ENCODE data around the gene SARDH.
"Not testable (repeated sequence)": the region's sequence is repeated elsewhere in the genome, so short reads cannot be mapped to it uniquely, and the experiment has no call there.

The SARDH gene

DNA sequence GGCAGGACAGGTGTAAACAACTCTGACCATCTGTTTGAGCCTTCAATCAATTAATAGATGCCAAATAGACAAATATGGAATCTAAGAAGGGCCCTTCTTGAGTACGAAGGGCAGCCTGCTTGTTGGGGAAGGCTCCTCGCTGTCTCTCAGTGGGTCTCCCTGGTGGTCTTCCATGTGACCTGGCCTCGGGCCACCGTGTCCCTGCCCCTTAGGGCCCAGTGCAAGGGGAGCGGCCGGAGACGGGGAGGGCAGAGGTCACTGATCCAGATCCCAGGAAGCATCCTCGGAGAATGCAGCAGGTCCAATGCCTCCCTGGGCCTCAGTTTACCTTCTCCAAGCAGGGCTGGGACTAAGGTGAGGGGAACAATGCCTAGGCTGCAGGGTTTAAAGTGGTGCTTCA lies 99.4 kb downstream of the SARDH start:
- in situ Hi-C loops (cut with HindIII; ENCODE audit: low sequenced_read_pairs): no loop called here

DNA sequence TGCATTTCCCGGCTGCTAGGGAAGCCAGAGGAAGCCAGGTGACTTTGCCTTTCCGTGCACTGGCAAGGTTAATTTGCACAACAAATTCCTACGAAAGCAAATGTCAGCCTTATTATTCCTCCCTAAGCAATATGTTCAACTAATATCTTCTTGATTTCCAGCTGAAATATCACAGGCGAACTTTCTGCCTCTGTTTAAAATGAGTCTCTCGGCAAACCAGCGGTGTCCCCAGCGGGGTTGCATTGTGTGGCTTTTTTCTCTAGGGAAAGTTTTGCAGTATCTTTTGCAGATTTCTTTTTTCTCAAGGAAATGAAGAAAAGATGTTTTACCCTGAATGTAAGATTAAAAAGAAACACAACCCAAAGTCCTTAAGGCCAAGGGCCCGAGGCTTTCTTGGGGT lies 100.1 kb downstream of the SARDH start:
- in situ Hi-C loops (cut with HindIII; ENCODE audit: low sequenced_read_pairs): no loop called here

DNA sequence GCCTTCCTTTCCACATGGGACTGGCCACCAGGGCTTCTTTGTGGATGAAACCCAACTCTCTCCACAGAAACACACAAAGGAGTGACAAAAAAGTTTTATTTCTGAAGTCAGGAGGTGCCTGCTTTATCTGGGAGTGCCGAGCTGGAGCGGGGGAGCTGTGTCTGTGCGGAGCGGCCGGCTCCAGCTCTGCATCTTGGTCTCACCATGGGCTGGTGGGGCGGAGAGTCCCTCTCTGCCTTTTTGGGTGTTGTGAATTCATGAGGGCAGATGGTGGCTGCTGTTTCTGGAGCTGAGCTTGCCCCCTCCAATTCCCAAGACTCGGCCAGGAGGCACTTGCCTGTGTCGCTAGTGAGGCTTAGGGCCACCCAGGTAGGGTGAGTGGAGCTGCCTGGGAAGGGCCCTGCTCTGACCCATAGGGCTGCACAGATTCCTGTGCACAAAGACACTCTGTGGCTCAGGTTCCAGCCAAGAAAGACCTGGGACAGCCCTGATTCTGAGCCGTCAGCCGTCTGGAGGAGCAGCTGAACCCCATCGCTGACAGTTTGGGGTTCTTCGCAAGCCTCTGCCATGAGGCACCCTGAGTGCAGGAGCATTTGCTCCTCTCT lies 100.6 kb downstream of the SARDH start:
- in situ Hi-C loops (cut with HindIII; ENCODE audit: low sequenced_read_pairs): no loop called here

DNA sequence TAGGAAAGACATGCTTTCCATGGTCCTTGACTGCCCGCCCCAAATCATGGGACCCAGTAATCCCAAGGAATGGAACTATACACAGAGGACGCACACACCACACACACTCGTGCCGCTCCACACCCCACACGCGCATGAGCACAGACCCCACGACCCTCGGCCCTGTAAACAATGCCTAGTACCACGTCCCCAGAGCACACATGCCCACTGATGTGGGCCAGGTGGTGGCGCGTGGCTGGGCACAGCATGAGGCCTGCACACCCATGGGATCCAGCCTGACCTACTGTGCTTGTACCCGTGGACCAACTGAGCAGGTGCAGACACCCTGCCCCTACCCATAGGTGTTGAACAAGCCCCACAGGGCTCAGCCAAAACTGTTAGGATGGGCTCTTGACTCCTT lies 101.2 kb downstream of the SARDH start:
- in situ Hi-C loops (cut with HindIII; ENCODE audit: low sequenced_read_pairs): no loop called here

DNA sequence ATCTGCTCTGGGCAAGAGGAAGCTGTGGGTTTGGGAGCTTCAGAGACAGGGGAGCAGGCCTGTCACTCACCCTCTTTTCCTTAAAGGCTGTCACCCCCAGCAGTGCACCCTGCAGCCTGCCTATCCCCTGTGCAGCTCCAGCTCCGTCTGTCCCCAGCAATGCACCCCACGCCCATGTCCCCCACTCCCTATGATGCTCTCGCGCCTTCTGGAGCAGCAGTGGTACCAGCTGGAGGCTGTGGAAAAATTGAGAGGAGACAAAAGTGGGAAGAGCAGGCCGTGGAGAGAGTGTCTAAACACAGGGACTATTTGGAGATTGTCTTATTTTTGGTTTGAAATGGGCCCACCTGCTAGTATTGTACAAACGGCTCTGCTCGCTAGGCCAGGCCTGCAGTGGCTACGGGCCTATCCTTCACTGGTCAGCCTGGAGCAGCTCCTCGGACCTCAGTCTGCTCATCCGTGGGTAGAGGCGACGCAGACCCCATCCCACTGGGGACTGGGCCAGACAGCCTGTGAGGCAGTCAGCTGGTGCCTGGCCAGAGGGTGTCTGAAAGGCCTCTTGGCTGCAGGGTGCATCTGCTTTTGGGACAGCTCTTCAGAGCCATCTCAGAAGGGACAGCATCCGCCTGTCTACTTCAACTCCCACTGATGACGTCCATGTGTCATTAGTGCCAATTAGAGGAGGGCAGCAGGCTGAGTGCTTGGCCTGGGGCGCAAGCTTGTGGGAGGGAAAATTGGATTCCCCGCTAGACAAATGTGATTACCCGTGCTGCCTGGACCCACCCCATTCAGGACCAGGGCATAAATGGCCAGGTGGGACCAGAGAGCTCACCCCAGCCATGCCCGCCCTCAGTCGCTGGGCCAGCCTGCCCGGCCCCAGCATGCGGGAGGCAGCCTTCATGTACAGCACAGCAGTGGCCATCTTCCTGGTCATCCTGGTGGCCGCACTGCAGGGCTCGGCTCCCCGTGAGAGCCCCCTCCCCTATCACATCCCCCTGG lies 102.3 kb downstream of the SARDH start, which contains the start of gene DBH:
Gene DBH, plus strand, starts transcription at position 831 of the 999 bp plus-strand sequence. Its CDS starts 9 bp downstream, at position 840.
- in situ Hi-C loops (cut with HindIII; ENCODE audit: low sequenced_read_pairs): no loop called here

DNA sequence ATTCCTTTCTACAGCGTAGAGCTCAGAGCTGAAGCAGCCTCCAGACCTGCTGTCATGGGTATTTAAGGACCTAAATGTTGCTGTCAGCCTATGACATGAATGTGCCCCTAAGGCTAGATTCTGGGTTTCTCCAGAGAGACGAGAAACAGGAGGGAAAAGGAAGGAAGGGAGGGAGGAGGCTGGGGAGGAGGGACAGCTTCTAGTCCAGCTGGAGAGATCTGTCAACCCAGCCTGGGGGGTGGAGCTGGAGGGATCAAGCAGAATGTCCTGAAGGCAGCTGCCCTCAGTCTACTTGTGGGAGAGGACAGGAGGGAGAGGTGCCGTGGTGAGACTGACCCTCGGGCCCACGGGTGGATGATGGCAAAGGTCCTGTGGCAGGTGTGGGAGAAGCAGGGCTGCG lies 103.1 kb downstream of the SARDH start:
- in situ Hi-C loops (cut with HindIII; ENCODE audit: low sequenced_read_pairs): no loop called here

DNA sequence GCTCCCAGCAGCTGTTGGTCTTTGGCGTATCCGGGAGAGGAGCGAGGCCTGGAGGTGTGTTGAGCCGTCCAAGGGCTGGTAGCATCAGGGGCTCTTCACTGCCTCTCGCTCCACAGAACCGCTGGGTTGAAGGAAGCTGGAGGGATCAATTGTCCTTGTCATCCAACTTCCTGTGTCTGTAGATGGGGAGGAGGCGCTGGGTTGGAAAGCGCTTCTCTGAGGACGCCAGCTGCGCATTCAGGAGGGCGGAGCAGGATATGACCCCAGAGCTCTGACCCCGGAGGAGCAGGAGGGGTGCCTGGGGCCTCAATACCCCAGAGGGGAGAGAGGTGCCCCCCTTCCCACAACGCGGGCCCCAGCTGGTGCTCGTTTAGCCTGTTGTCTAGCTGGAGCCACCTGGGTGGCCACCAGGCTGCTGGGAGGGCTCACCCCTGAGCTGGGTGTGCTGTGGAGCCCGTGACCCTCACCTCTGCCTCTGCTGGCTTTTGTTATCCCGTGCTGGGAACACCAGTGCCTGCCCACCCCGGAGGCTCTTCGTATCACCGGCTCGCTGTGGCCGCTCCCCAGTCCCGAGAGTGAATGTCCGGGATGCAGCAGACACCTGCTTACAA lies 104.0 kb downstream of the SARDH start:
- in situ Hi-C loops (cut with HindIII; ENCODE audit: low sequenced_read_pairs): no loop called here

DNA sequence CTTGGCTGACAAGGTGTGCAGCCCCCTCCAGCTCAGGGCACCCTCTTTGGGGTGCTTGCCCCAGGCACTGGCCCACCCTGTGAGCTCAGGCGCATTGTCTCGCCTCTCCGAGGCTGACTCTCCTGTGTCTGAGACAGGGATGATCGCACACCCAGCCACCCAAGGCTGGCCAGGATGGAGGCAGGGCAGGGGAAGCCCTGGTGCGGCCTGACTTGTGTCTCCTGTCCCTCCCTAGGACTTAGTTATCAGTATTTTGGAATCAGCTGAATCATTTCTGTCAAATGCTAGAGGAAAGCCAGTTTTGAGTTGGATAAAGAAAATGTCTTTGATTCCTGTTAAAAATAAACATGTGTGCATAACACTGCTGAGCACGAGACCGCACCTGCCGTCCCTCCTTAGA lies 104.5 kb downstream of the SARDH start:
- in situ Hi-C loops (cut with HindIII; ENCODE audit: low sequenced_read_pairs): no loop called here

DNA sequence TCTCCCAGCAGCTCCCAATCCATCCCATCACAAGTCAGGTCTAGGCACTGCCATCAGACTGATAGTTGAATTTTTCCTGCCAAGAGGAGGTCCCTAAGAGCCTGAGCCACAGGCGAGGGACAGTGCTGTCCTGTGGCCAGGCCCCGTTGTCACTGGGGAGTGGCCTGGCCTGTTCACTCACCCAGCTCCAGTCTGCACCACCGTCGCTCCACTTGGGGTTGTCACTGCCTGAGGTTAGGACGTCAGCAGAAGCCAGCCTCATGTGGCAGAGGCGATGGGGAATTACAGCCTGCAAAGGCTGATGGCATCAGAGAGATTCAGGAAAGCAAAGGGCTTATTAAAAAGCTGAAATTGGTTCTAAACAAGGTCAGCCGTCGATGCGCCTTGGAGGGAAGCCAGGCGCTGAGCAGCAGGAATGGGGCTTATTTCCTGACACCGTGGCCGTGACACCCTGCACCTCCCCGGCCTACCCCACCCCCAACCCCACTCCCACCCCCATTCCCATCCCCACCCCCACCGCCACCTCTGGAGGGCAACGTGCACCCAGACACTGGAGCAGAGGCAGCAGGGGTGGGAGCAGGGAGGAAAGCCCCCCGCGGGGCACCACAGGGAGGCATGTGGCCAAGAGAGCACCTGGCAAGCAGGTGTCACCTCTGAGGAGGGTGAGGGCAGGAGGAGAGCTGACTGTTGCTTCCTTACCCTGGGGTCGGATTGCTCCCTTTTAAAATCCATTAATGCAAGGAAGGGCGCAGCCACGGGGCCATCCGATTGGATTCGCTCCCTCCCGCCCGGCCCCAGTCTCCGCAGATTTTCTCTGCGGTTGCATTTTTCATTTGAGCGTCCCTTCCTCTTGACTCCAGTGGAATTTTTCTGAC lies 105.1 kb downstream of the SARDH start:
- in situ Hi-C loops (cut with HindIII; ENCODE audit: low sequenced_read_pairs): no loop called here

DNA sequence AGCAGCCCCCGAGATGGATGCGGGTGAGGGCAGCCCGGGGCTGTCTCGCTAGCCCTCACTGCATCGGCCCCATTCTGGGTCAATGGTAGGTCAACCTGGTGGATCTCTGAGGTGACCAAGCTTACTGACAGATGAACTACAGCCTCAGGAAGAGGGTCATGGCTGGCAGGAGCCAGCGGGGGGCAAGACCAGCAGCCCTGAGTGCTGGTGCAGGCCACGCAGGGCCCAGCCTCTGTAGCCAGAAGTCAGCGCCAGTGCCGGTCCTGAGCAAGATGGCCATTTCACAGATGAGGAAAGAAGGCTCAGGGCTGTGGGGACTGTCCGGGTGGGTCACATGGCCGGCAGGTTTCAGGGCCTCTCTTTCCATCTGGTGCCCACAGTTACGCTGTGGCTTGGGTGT lies 107.0 kb downstream of the SARDH start:
- in situ Hi-C loops (cut with HindIII; ENCODE audit: low sequenced_read_pairs): no loop called here

DNA sequence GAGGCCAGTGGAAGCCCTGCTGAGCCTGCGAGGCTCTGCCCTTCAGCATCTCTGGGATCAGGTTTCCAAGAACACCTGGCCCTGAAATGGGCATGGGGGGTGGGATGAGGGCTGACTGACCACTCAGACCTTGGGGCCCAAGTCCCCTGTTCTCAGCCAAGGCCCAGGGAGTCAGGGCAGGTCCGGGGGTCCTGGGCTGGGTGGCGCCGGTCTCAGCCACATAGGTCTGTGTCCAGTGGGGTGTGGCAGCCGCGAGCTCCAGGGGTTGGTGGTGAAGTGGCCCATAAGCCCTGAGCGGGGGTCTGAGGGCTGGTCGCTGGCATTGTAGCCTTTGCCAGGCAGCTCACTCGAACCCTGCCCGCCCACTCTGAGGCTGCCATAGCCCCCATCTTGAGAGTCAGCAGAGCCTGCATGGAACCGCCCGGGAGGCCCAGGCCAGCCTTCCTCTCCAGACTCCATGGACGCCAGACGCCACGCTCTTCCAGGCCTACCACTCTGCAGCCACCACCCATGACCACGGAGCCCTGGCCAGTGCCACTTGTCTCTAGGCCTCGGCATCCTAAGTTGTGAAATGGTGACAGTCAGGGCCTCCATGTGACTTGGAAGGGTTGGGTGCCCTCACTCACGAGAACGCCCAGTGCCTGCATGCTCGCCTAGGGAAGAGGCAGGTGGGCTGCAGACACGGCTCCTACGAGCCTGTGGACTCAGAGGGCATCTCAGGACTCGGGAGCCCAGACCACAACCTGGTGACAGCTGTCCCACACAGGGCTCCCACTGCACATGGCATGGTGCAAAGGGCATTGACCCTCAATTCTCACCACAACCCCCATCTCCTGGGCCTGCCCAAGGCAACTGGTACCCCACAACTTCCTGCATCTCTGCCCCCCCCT lies 108.7 kb downstream of the SARDH start:
- in situ Hi-C loops (cut with HindIII; ENCODE audit: low sequenced_read_pairs): no loop called here

DNA sequence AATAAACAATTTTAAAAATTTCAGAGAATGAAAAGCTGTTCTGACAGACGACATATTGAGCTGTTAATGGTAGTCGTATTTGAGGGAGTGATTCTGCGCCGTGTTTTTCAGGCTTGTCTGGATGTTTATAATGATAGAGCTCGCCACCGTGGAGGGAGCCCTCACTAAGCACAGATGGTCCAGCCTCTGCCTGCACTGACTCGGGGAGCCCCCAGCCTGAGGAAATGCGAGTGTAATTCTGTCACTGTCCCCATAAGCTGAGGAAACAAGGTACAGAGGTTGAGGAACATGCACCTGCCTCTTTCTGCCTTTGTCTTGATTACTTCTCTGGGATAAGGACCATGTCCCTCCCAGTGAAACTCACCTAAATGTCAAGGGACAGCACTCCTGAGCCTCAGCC lies 109.4 kb downstream of the SARDH start:
- in situ Hi-C loops (cut with HindIII; ENCODE audit: low sequenced_read_pairs): no loop called here

DNA sequence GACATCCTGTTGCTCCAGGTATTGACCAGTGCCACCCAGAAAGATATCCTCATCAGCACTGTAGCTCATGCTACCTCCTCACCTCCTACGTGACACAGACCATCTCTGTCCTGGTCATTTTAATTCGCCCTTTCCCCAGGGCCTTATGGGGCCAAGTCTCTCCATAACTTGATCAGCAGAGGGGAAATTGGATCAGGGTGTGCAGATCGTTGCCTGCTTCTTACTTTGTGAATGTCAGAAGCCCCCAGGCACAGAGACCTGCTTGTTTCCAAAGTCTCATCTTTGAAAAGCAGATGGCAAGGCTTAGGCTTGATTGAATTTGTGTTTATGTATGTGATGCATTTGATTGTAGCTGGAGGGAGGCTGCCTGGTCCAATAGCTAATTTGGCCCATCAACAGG lies 110.8 kb downstream of the SARDH start:
- in situ Hi-C loops (cut with HindIII; ENCODE audit: low sequenced_read_pairs): no loop called here

DNA sequence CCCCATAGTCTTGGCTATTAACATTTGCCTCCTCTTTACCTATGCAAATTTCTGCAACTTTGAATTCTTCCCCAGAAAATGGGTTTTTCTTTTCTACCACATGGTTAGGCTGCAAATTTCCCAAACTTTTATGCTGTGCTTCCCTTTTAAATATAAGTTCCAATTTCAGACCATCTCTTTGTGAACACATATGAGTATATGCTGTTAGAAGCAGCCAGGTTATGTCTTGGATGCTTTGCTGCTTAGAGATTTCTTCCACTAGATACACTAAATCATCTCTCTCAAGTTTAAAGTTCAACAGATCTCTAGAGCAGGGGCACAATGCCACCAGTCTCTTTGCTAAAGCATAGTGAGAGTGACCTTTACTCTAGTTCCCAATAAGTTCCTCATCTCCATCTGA lies 112.1 kb downstream of the SARDH start:
- in situ Hi-C loops (cut with HindIII; ENCODE audit: low sequenced_read_pairs): not testable (repeated sequence)

DNA sequence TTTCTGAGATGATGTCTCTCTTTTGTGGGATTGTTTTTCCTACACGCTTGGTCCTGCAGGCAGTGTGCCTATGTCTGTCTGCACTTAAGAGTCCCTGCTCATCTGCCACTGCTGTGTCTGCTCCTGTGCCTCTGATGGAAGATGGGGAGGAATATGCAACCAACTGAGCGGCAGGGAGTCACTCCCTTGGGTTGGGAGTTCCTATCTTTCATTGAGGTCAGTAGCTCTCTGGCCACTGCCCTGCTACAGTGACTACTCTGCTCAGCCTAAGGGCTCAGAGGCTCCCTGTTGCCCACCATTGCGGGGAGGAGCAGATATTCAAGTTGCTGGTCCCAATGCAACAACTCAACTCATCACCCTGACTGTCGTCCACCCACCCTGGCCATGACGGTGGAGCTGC lies 115.6 kb downstream of the SARDH start:
- in situ Hi-C loops (cut with HindIII; ENCODE audit: low sequenced_read_pairs): no loop called here

DNA sequence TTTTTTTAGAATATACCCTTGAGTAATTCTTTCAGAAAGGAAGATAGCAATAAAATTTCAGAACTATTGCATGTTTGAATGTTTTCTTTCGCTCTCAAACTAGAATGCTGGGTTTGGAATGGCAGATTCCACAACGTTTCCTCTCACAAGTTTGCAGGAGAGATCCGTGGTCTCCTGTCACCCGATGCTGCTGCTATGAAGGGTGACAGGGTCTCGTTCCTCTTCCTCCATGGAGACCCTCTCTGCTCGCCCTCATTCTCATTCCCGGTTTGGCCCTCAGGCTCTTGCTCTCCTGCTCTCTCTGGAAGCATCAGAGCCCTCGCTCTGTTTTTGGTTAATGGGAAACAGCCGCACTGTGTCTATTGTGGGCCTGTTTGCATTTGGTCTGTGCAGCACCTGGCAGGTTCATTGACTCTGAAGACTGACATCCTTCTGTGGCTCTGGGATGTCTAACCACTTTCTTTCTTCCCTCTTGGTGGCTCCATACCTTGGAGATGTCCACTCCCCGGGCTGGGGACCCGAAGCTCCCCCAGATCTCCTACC lies 116.4 kb downstream of the SARDH start:
- in situ Hi-C loops (cut with HindIII; ENCODE audit: low sequenced_read_pairs): no loop called here

DNA sequence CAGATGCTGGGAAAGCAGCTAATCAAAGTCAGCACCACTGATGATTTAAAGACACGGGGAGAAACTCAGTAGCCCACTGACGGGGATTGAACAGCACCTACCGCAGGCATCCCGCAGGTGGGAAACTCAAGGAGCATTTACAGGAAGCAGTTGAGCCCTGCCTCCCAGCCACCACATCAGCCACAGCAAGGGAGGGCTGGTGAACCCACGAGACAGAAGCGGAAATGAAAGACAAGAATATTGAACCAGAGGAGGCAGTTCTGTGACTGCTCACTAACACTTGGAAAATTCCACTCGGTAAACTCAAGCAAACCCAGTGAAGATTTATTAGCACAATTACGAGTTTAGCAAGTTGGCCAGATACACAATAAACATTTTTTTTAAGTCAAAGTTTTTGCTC lies 118.4 kb downstream of the SARDH start:
- in situ Hi-C loops (cut with HindIII; ENCODE audit: low sequenced_read_pairs): no loop called here

DNA sequence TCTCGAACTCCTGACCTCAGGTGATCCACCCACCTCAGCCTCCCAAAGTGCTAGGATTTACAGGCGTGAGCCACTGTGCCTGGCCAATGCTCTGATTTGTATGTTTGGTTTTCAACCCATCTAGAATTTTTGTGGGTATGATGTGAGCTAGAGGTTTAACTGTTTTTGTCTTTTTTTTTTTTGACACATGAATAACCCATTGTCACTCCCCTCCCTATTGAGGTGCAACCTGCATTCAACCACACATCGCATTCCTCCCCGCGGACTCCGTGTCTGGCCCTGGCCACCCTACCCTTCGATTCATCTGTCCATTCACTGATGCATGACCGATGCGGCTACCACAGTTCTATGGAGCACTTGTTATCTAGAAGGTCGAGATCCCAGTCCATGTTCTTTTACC lies 119.4 kb downstream of the SARDH start:
- in situ Hi-C loops (cut with HindIII; ENCODE audit: low sequenced_read_pairs): no loop called here

DNA sequence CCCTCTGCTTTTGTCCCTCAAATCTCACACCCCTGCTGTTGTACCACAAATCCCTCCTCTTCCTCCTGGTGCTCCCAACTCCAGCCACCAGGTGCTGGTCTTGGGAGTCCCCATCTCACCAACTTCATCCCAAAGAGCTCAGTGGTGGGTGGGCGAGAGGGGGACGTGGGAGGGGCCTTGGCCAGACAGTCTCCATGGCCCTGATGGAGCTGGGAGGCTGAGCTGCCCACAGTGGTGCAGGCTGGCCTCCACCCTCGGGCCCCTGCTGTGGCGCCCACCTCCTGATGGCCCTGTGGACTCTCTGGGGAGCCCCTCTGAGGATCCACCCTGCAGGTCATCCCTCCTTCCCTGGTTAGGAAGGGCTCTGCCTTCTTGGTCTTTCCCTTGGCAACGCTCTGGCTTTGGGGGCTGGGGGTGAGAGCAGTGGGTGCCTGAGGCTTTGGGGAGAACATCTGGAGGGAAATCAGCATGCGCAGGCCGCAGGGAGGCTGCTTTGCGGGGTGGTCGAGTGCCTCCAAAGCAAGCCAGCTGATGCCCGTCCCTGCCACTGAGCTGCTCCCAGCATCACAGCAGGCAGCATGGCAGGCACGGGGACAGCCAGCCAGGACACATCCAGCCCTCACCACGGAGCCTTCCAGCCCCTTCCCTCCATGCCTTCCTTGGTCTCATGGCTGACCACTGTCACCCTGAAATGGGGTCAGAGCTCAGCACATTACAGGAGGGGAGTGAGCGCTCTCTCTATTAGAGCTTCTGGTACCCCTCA lies 121.3 kb downstream of the SARDH start:
- in situ Hi-C loops (cut with HindIII; ENCODE audit: low sequenced_read_pairs): no loop called here
